GM12892 (cell line): Measurements from ENCODE around the gene GREB1L.

ENCODE experiments used
- DNase-seq: peaks from one replicate; pipeline ENCODE4 v3.0.0; 2011; ENCODE audit not compliant: insufficient read length
- FAIRE-seq: peaks from 2 replicates; lab custom pipeline; 2011; peaks lifted over from hg19 to GRCh38; lab: Jason Lieb, UNC
- POLR2A ChIP-seq: IDR thresholded peaks from 2 replicates; pipeline ENCODE4 v1.6.1; 2011; ENCODE audit warnings: low read depth, low read length, control low read depth
- POLR2AphosphoS5 ChIP-seq: IDR thresholded peaks from 2 replicates; pipeline ENCODE4 v1.6.1; 2011; ENCODE audit warnings: low read depth, low read length, control low read depth
- TAF1 ChIP-seq: IDR thresholded peaks from 2 replicates; pipeline ENCODE4 v1.6.1; 2011; ENCODE audit warnings: low read depth, mild to moderate bottlenecking, control low read depth, low read length, borderline replicate concordance

GREB1L gene

GRCh38 chr18:21315741-21316197 lies 73.7 kb downstream of the GREB1L start:
- DNase-seq: no peak
- TF ChIP-seq POLR2A: no peak
- TF ChIP-seq POLR2AphosphoS5: no peak
- TF ChIP-seq TAF1: no peak
- no peak for FAIRE-seq

GRCh38 chr18:21316296-21316695 lies 74.3 kb downstream of the GREB1L start:
- DNase-seq: no peak
- no peak for FAIRE-seq

GRCh38 chr18:21321711-21322110 lies 79.7 kb downstream of the GREB1L start:
- FAIRE-seq (no peak), DNase-seq (no peak)
- TF ChIP-seq POLR2AphosphoS5 (no peak), POLR2A (no peak), TAF1 (no peak)

More at GRCh38 chr18:21316296-21316695, 74.3 kb downstream of the GREB1L start:
- TF ChIP-seq TAF1 (no peak), POLR2A (no peak), POLR2AphosphoS5 (no peak)

- FAIRE-seq: no peak
- TF ChIP-seq TAF1: no peak
- no peak for TF ChIP-seq POLR2A
- TF ChIP-seq POLR2AphosphoS5: no peak
- DNase-seq: no peak
Measured at GRCh38 chr18:21327101-21327500, 85.1 kb downstream of the GREB1L start.

- FAIRE-seq: no peak
- no peak for DNase-seq
- no peak for TF ChIP-seq POLR2AphosphoS5
- no peak for TF ChIP-seq TAF1
- TF ChIP-seq POLR2A: no peak
Measured at GRCh38 chr18:21330122-21330701, 88.2 kb downstream of the GREB1L start.

GRCh38 chr18:21331065-21331464 lies 89.0 kb downstream of the GREB1L start:
- DNase-seq: no peak
- TF ChIP-seq TAF1: no peak
- no peak for TF ChIP-seq POLR2A
- no peak for TF ChIP-seq POLR2AphosphoS5
- no peak for FAIRE-seq

GRCh38 chr18:21335927-21336488 lies 94.0 kb downstream of the GREB1L start:
- DNase-seq (no peak), FAIRE-seq (no peak)
- TF ChIP-seq POLR2A (no peak), TAF1 (no peak), POLR2AphosphoS5 (no peak)

GRCh38 chr18:21336846-21337245 lies 94.8 kb downstream of the GREB1L start:
- DNase-seq (no peak), FAIRE-seq (no peak)
- TF ChIP-seq TAF1 (no peak), POLR2AphosphoS5 (no peak), POLR2A (no peak)

- no peak for DNase-seq
Measured at GRCh38 chr18:21341141-21341540, 99.1 kb downstream of the GREB1L start.

GRCh38 chr18:21342372-21342771 lies 100.3 kb downstream of the GREB1L start:
- DNase-seq (no peak), FAIRE-seq (no peak)
- TF ChIP-seq POLR2AphosphoS5: no peak
- no peak for TF ChIP-seq POLR2A
- no peak for TF ChIP-seq TAF1

More at GRCh38 chr18:21341141-21341540, 99.1 kb downstream of the GREB1L start:
- FAIRE-seq: no peak
- TF ChIP-seq TAF1: no peak
- TF ChIP-seq POLR2A: no peak
- TF ChIP-seq POLR2AphosphoS5: no peak

GRCh38 chr18:21344860-21345259 lies 102.8 kb downstream of the GREB1L start:
- FAIRE-seq (no peak), DNase-seq (no peak)
- no peak for TF ChIP-seq TAF1
- no peak for TF ChIP-seq POLR2A
- no peak for TF ChIP-seq POLR2AphosphoS5

GRCh38 chr18:21345840-21346239 lies 103.8 kb downstream of the GREB1L start:
- no peak for FAIRE-seq
- DNase-seq: no peak
- no peak for TF ChIP-seq TAF1
- no peak for TF ChIP-seq POLR2AphosphoS5
- TF ChIP-seq POLR2A: no peak
